CD4-positive, CD25-positive, alpha-beta regulatory T cell (primary cell): ENCODE data around the gene C10orf53. TPM values are rescaled to one million over a fixed set of nuclear protein-coding genes. Genes with fewer than 3 reads are reported as not detected.

Experiments used
- ATAC-seq, 2 donors: fragments of 150-1000 bp; cut with Tn5 transposase; one replicate each; pipeline ENCODE4 v1.10.0; 2021; ENCODE audit warnings: low read depth in 2 of 2, moderate number of reproducible peaks in 2 of 2, moderate library complexity in 1 of 2
- DNase-seq, 3 donors: peaks; one replicate each; pipeline versions ENCODE4 v3.0.0 to v3.0.0-alpha.2; 2012 to 2022; ENCODE audit warnings: mixed read lengths in 1 of 3
- H3K27ac ChIP-seq: one replicate; pipeline ENCODE4 v1.7.0; 2013; ENCODE audit warnings: mild to moderate bottlenecking, low read length; ENCODE audit not compliant: insufficient read depth, poor library complexity, severe bottlenecking
- H3K27me3 ChIP-seq: one replicate; pipeline ENCODE4 v1.7.0; 2013; ENCODE audit warnings: low read length; ENCODE audit not compliant: control insufficient read depth, insufficient read depth
- H3K36me3 ChIP-seq: one replicate; pipeline ENCODE4 v1.7.0; 2013; ENCODE audit warnings: mild to moderate bottlenecking, low read length, moderate library complexity; ENCODE audit not compliant: control insufficient read depth, insufficient read depth
- H3K4me1 ChIP-seq: 2 replicates; pipeline ENCODE4 v1.7.0; 2013; ENCODE audit warnings: mild to moderate bottlenecking, low read length; ENCODE audit not compliant: insufficient read depth, control insufficient read depth, poor library complexity, severe bottlenecking
- H3K4me3 ChIP-seq: one replicate; pipeline ENCODE4 v1.7.0; 2013; ENCODE audit warnings: low read depth, mild to moderate bottlenecking, low read length, moderate library complexity
- H3K9me3 ChIP-seq, 2 experiments: 1 replicate in 1 of 2; 2 replicates in 1 of 2; pipeline ENCODE4 v1.7.0; 2013; ENCODE audit warnings: low read length in 2 of 2, mild to moderate bottlenecking in 1 of 2, moderate library complexity in 1 of 2; ENCODE audit not compliant: control insufficient read depth in 2 of 2
- H3K27ac Mint-ChIP-seq, 3 donors: one replicate each; pipeline ENCODE4 v1.8.0; 2020 to 2022; ENCODE audit warnings: mild to moderate bottlenecking in 3 of 3, mixed read lengths in 3 of 3, moderate library complexity in 2 of 3
- H3K27me3 Mint-ChIP-seq: one replicate; pipeline ENCODE4 v1.8.0; 2022; ENCODE audit warnings: mild to moderate bottlenecking, mixed read lengths
- H3K36me3 Mint-ChIP-seq: one replicate; pipeline ENCODE4 v1.8.0; 2020; ENCODE audit warnings: mixed read lengths
- H3K4me1 Mint-ChIP-seq, 4 donors: one replicate each; pipeline ENCODE4 v1.8.0; 2020 to 2022; ENCODE audit warnings: mixed read lengths in 4 of 4, mild to moderate bottlenecking in 1 of 4
- H3K4me3 Mint-ChIP-seq, 4 donors: one replicate each; pipeline ENCODE4 v1.8.0; 2020 to 2022; ENCODE audit warnings: mild to moderate bottlenecking in 4 of 4, mixed read lengths in 4 of 4, moderate library complexity in 3 of 4
- H3K9me3 Mint-ChIP-seq, 7 donors: one replicate each; pipeline ENCODE4 v1.8.0; 2020 to 2022; ENCODE audit warnings: mixed read lengths in 7 of 7, mild to moderate bottlenecking in 3 of 7, moderate library complexity in 2 of 7
- polyA plus RNA-seq, 4 donors: library from polyadenylated mRNA; unstranded; fragments of 300-500 nt; fragmentation: Illumina TruSeq; gene quantifications; one replicate each; pipeline ENCODE4 v1.2.3, GENCODE V29; 2021
- total RNA-seq: library from RNA; stranded (reverse); gene quantifications from one replicate; pipeline ENCODE4 v1.2.3, GENCODE V29; 2022

Gene C10orf53
- total and polyA plus RNA-seq, 5 donors from 2014 or later: not detected

DNA sequence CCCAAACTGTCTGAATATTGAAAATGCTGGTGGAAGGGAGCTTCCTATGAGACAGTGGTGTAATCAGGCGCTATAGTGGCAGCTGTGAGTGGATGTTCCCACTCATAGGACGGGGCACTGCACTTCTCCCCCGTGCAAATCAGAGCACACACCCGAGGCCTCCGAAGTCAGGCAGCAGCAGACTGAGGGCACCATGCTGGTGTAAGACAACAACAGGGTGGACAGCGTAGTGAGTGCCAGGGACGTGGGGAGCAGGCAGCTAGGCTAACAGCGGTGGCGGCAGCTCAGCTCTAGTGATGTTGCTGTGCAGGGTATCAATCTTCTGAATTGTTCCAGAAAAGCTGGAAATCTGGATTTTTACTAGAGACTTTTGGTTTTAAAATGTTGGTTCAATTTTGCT lies 19.2 kb downstream of the C10orf53 start:
- Mint-ChIP-seq H3K4me3 (no peak overlapping the region), H3K9me3 (peaks cover 0 to 2% (median 0%) of the 10 kb centered on the region in 7 donors), H3K27me3 (peaks cover 8% of the 10 kb centered on the region)

DNA sequence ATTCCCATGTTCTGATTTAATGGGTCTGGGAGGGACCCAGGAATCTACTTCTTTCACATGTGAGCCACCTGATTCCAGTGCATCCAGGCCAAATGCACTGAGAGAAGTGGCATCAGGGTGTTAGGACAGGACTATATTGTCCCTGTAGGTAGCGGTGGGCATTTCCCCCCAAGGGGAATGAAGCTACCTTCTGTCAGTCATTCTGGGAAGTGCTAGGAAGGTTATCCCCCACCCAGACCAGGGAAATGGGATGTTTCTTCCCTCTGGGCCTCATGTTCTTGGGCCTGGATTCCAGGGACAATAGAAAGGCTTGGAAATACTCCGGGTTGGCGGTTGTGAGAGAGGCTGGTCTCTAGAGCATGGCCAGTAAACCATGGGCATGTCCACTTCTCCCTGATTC lies 20.8 kb downstream of the C10orf53 start:
- Mint-ChIP-seq H3K36me3 (no peaks in the 10 kb centered on the region), H3K9me3 (peaks cover 0 to 3% (median 0%) of the 10 kb centered on the region in 7 donors), H3K27ac (no peak overlapping the region), H3K4me3 (no peak overlapping the region), H3K4me1 (no peaks in the 10 kb centered on the region), H3K27me3 (peaks cover 13% of the 10 kb centered on the region)
- DNase-seq (no peak), ATAC-seq (no peak)
- Histone ChIP-seq H3K27me3 (no peaks in the 10 kb centered on the region), H3K4me1 (no peaks in the 10 kb centered on the region), H3K4me3 (no peak overlapping the region), H3K9me3 (no peaks in the 10 kb centered on the region), H3K27ac (no peak overlapping the region), H3K36me3 (no peaks in the 10 kb centered on the region)

More for the DNA sequence above, 19.2 kb downstream of the C10orf53 start:
- H3K36me3 ChIP-seq: no peaks in the 10 kb centered on the region
- no peak for DNase-seq
- H3K27ac ChIP-seq: no peak overlapping the region
- no peak overlapping the region for H3K27ac Mint-ChIP-seq
- no peak for ATAC-seq
- H3K4me3 ChIP-seq: no peak overlapping the region
- no peaks in the 10 kb centered on the region for H3K4me1 ChIP-seq
- H3K4me1 Mint-ChIP-seq: no peaks in the 10 kb centered on the region
- no peaks in the 10 kb centered on the region for H3K36me3 Mint-ChIP-seq
- no peaks in the 10 kb centered on the region for H3K9me3 ChIP-seq
- no peaks in the 10 kb centered on the region for H3K27me3 ChIP-seq

DNA sequence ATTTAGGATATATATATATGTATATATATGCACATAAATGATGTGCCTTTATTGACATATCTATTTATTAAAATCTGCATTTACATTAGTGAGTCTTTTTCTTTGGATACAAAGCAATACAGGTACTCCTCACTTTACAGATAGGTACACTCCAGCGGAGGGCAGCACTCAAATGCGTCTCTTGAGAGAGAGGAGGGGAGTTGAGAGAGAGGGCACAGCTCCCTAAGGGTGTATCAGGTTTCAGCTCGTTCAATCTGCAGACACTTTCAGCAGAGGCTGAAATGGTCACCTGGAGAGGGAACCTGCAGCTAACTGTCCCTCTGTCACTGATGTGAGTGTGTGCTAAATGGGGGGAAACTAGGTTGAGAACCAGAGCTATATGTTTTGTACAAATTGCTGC lies 21.5 kb downstream of the C10orf53 start:
- Mint-ChIP-seq H3K9me3 (peaks cover 0 to 3% (median 0%) of the 10 kb centered on the region in 7 donors), H3K36me3 (no peaks in the 10 kb centered on the region), H3K4me3 (no peak overlapping the region), H3K27ac (peak overlapping the region in 1 of 3 donors; percentile 62), H3K4me1 (no peaks in the 10 kb centered on the region), H3K27me3 (peaks cover 13% of the 10 kb centered on the region)
- no peaks in the 10 kb centered on the region for H3K4me1 ChIP-seq
- ATAC-seq: no peak
- H3K27me3 ChIP-seq: no peaks in the 10 kb centered on the region
- no peak for DNase-seq
- no peaks in the 10 kb centered on the region for H3K36me3 ChIP-seq
- no peak overlapping the region for H3K27ac ChIP-seq
- H3K9me3 ChIP-seq: no peaks in the 10 kb centered on the region
- no peak overlapping the region for H3K4me3 ChIP-seq

DNA sequence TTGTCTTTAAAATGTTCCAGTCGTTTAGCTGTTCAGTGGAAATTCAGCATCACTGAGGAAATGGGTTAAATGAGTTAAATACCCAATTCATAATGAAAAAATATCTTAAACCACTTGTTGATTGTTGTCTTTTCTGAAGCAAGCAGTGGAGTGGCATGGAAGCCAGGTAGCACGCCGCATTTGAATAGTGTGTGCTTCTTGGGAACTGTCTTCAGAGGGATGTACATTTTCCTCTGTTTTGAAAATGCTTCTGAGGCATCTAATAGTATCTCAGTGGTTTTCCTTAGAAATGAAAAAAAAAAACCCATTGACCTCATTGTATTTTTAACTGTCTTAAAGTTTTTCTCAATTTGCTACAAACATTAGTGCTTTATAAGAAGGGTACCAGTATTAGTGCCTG lies 28.1 kb downstream of the C10orf53 start:
- ATAC-seq (no peak), DNase-seq (no peak)
- H3K4me1 ChIP-seq: no peaks in the 10 kb centered on the region
- H3K36me3 Mint-ChIP-seq: no peaks in the 10 kb centered on the region
- peaks cover 10% of the 10 kb centered on the region for H3K27me3 Mint-ChIP-seq
- H3K27ac ChIP-seq: no peak overlapping the region
- H3K9me3 ChIP-seq: no peaks in the 10 kb centered on the region
- H3K4me3 ChIP-seq: no peak overlapping the region
- H3K4me1 Mint-ChIP-seq: no peaks in the 10 kb centered on the region
- no peak overlapping the region for H3K4me3 Mint-ChIP-seq
- no peaks in the 10 kb centered on the region for H3K36me3 ChIP-seq
- no peaks in the 10 kb centered on the region for H3K27me3 ChIP-seq
- H3K9me3 Mint-ChIP-seq: peaks cover 0 to 3% (median 0%) of the 10 kb centered on the region in 7 donors
- no peak overlapping the region for H3K27ac Mint-ChIP-seq

DNA sequence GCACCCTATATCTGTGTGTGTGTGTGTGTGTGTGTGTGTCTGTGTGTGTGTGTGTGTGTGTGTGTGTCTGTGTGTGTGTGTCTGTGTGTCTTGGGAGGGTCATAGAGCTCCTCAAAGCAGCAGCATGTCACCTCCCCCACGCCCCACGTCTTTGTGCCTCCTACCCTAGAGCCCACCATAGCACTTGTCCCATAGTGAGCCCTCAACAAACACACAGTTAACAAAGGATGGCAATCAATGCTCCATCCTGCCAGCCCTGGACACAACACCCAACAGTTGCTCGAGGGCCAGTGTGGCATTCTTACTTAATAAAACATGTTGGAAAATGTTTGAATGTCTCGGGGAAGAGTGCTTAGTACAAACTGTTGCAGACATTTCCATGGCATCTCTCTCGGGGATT lies 30.5 kb downstream of the C10orf53 start:
- Mint-ChIP-seq H3K27ac (no peak overlapping the region), H3K36me3 (no peaks in the 10 kb centered on the region), H3K9me3 (peaks cover 0 to 4% (median 0%) of the 10 kb centered on the region in 7 donors), H3K27me3 (peaks cover 13% of the 10 kb centered on the region), H3K4me1 (no peaks in the 10 kb centered on the region), H3K4me3 (no peak overlapping the region)
- H3K36me3 ChIP-seq: no peaks in the 10 kb centered on the region
- H3K4me1 ChIP-seq: no peaks in the 10 kb centered on the region
- H3K27ac ChIP-seq: no peak overlapping the region
- no peak for DNase-seq
- no peak for ATAC-seq
- no peaks in the 10 kb centered on the region for H3K9me3 ChIP-seq
- H3K4me3 ChIP-seq: no peak overlapping the region
- H3K27me3 ChIP-seq: no peaks in the 10 kb centered on the region

DNA sequence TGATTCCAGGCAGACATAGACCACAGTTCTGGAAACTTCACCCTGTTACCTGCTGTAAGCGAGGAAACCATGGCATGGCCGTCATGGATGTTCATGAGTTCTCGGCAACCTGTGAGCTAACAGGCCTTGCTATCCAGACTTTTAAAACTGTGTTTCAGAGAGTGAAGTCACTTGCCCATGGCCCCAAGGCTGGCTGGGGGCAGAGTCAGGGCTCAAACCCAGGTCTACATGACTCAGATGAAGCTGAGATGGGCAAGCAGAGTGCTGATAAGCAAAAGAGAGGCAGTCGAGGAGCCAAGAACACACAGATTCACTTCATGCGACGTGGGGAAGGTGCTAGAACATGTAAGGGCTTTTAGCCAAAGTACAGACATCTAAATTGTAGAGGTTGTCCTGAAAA lies 31.5 kb downstream of the C10orf53 start:
- no peaks in the 10 kb centered on the region for H3K36me3 Mint-ChIP-seq
- no peak overlapping the region for H3K4me3 Mint-ChIP-seq
- DNase-seq: no peak
- H3K4me3 ChIP-seq: no peak overlapping the region
- H3K4me1 Mint-ChIP-seq: no peaks in the 10 kb centered on the region
- H3K27ac ChIP-seq: no peak overlapping the region
- no peak for ATAC-seq
- peaks cover 11% of the 10 kb centered on the region for H3K27me3 Mint-ChIP-seq
- no peaks in the 10 kb centered on the region for H3K36me3 ChIP-seq
- no peaks in the 10 kb centered on the region for H3K27me3 ChIP-seq
- no peaks in the 10 kb centered on the region for H3K4me1 ChIP-seq
- H3K9me3 Mint-ChIP-seq: peaks cover 0 to 4% (median 0%) of the 10 kb centered on the region in 7 donors
- H3K9me3 ChIP-seq: no peaks in the 10 kb centered on the region
- H3K27ac Mint-ChIP-seq: no peak overlapping the region

DNA sequence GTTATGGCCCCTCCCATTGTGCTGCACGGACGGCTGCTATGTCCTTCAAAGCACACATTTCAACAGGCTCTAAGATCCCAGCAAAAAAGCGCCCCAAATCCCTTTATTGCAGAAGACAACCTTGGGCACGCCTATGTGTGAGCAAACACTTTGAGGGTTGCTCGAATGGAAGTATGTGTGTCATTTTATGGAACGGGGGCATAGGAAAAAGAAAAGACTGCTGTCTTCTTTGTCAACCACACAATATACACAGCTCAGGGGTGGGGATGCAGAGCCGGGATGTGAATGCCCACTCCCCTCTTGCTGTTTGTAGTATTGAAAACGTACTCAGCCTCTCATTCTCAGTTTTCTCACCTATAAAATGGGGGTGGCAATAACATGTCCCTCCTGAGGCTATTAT lies 32.0 kb downstream of the C10orf53 start:
- no peaks in the 10 kb centered on the region for H3K4me1 ChIP-seq
- H3K27ac Mint-ChIP-seq: no peak overlapping the region
- H3K4me1 Mint-ChIP-seq: no peaks in the 10 kb centered on the region
- DNase-seq: no peak
- no peaks in the 10 kb centered on the region for H3K9me3 ChIP-seq
- H3K9me3 Mint-ChIP-seq: peaks cover 0 to 5% (median 0%) of the 10 kb centered on the region in 7 donors
- no peaks in the 10 kb centered on the region for H3K36me3 ChIP-seq
- ATAC-seq: no peak
- H3K4me3 Mint-ChIP-seq: no peak overlapping the region
- H3K27me3 Mint-ChIP-seq: peaks cover 11% of the 10 kb centered on the region
- no peak overlapping the region for H3K27ac ChIP-seq
- H3K27me3 ChIP-seq: no peaks in the 10 kb centered on the region
- H3K36me3 Mint-ChIP-seq: no peaks in the 10 kb centered on the region
- H3K4me3 ChIP-seq: no peak overlapping the region

DNA sequence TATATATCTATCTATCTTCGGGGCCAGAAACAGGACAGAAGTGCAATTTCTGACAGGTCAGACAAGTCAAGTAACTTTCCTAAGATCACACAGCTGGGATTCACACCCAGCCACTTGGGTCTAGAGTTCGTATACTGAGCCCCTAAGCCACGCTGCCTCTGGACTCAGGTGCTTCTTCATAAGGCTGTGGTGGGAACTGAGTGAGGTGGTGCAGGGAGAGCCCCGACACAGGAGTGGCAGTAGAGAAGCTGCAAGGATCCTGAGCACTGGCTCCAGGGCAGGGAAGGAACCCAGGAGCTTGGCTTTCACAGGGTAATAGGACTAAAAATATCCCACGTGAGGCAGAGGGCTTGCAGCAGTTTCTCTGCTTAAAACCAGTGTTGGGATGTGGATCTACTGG lies 33.8 kb downstream of the C10orf53 start:
- H3K4me1 Mint-ChIP-seq: no peaks in the 10 kb centered on the region
- no peak overlapping the region for H3K27ac Mint-ChIP-seq
- peaks cover 0 to 5% (median 0%) of the 10 kb centered on the region in 7 donors for H3K9me3 Mint-ChIP-seq
- ATAC-seq (no peak), DNase-seq (no peak)
- no peak overlapping the region for H3K4me3 Mint-ChIP-seq
- H3K36me3 Mint-ChIP-seq: no peaks in the 10 kb centered on the region
- Histone ChIP-seq H3K27ac (no peak overlapping the region), H3K27me3 (no peaks in the 10 kb centered on the region), H3K9me3 (no peaks in the 10 kb centered on the region), H3K4me1 (no peaks in the 10 kb centered on the region), H3K4me3 (no peak overlapping the region), H3K36me3 (no peaks in the 10 kb centered on the region)
- H3K27me3 Mint-ChIP-seq: peaks cover 11% of the 10 kb centered on the region
